Right cardiac atrium (tissue), 5 donors: ENCODE measurements around the gene ARID3B. TPM values are rescaled to one million over a fixed set of nuclear protein-coding genes. Genes with fewer than 3 reads are reported as not detected.

Experiments
- ATAC-seq, 2 donors: fragments of 200-7000 bp; cut with Tn5 transposase; one replicate each; pipeline versions ENCODE4 v1.8.0 to v1.9.1; 2020; ENCODE audit warnings: moderate library complexity in 2 of 2, mild to moderate bottlenecking in 1 of 2
- DNase-seq, 3 donors: peaks; one replicate each; pipeline ENCODE4 v3.0.0-alpha.2; 2020
- H3K27ac ChIP-seq: one replicate; pipeline ENCODE4 v1.5.1; 2013; ENCODE audit warnings: mild to moderate bottlenecking, low read length, control low read depth, moderate library complexity
- H3K27me3 ChIP-seq: one replicate; pipeline ENCODE4 v1.6.1; 2013; ENCODE audit not compliant: control insufficient read depth, insufficient read depth
- H3K4me1 ChIP-seq: one replicate; pipeline ENCODE4 v1.6.1; 2013; ENCODE audit warnings: low read length; ENCODE audit not compliant: control insufficient read depth, insufficient read depth
- H3K4me3 ChIP-seq: one replicate; pipeline ENCODE4 v1.5.1; 2013; ENCODE audit warnings: low read length, control low read depth
- H3K9me3 ChIP-seq: one replicate; pipeline ENCODE4 v1.6.1; 2013; ENCODE audit warnings: low read length; ENCODE audit not compliant: control insufficient read depth
- WGBS: extraction: QIAGEN DNeasy Blood & Tissue Kit; methylation state at CpG from one replicate; pipeline ENCODE4 v1.1.7; 2013; 5-methylcytosine and 5-hydroxymethylcytosine counted together
- intact Hi-C, 4 donors: fragments of 100-400 bp; cut with DNase I; formaldehyde crosslinking; loops; one replicate each; pipeline versions ENCODE4 v1.11.0 to v1.14.0; 2022 to 2023
- polyA plus RNA-seq: library from polyadenylated mRNA; stranded (reverse); fragments of 200-250 nt; gene quantifications from one replicate; pipeline ENCODE4 v1.2.3, GENCODE V29; 2013
- total RNA-seq, 4 donors: library from RNA; stranded (reverse); fragmentation: NEBNext Ultra II Directional; extraction: Animal tissue kit (Norgen Biotek cat#: 25700); gene quantifications; one replicate each; pipeline ENCODE4 v1.2.1, GENCODE V29; 2021
- donor health status: healthy with polysubstance abuse.
- donor health status: DM: no; HTN: yes; CAD: no.
- donor health status: DM: no; HTN: no; CAD: no.
- donor health status: DM: no; HTN: yes; CAD: no; lungs with severe emphysema.
- donor health status: DM: yes; HTN: yes; CAD: no.

Gene ARID3B
- total and polyA plus RNA-seq, 5 donors: 2.1 to 3.8 (median 2.3) TPM

- Histone ChIP-seq H3K4me3 (no peak overlapping the region), H3K4me1 (peaks cover 10% of the 10 kb centered on the region), H3K9me3 (no peaks in the 10 kb centered on the region), H3K27ac (no peak overlapping the region), H3K27me3 (no peaks in the 10 kb centered on the region)
- WGBS: 63% methylated on average over 6 of the region's 6 CpGs
- DNase-seq: peak in 1 of 3 donors; percentile 39
- ATAC-seq: no peak
- intact Hi-C loops: loop anchor here in 3 of 4 donors (5.0 to 10.0 kb wide), 3 partner anchors 69 to 149 kb away; partner anchors contain the start of genes ARID3B (in 2 of the 3) and UBL7 (in 1 of the 3)
Measured at GRCh38 chr15:74613089-74613952, 72.3 kb downstream of the ARID3B start.

GRCh38 chr15:74613953-74614743 is 73.1 kb downstream of the ARID3B start:
- 32% methylated on average over 38 of the region's 38 CpGs for WGBS
- ATAC-seq (no peak), DNase-seq (peak in 1 of 3 donors; percentile 51)
- H3K27me3 ChIP-seq: no peaks in the 10 kb centered on the region
- peaks cover 10% of the 10 kb centered on the region for H3K4me1 ChIP-seq
- peak overlapping the region; percentile 89 for H3K4me3 ChIP-seq
- no peaks in the 10 kb centered on the region for H3K9me3 ChIP-seq
- intact Hi-C loops: loop anchor here in 3 of 4 donors (5.0 to 10.0 kb wide), 3 partner anchors 69 to 149 kb away; partner anchors contain the start of genes ARID3B (in 2 of the 3) and UBL7 (in 1 of the 3)
- no peak overlapping the region for H3K27ac ChIP-seq

- under 1% methylated on average over 76 of the region's 76 CpGs for WGBS
- peak; percentile 84 to 85 for ATAC-seq
- H3K27me3 ChIP-seq: no peaks in the 10 kb centered on the region
- no peaks in the 10 kb centered on the region for H3K9me3 ChIP-seq
- H3K4me3 ChIP-seq: peak overlapping the region; percentile 89
- DNase-seq: peak; percentile 90 to 97 (median 96)
- peaks cover 10% of the 10 kb centered on the region for H3K4me1 ChIP-seq
- intact Hi-C loops: loop anchor here in 3 of 4 donors (5.0 to 10.0 kb wide), 4 partner anchors 68 to 150 kb away; partner anchors contain the start of genes ARID3B (in 2 of the 3) and UBL7 (in 1 of the 3)
- H3K27ac ChIP-seq: peak overlapping the region; percentile 93
Measured at GRCh38 chr15:74614744-74615507, 73.9 kb downstream of the ARID3B start.

GRCh38 chr15:74615508-74616365 is 74.7 kb downstream of the ARID3B start, which contains the start of gene CLK3:
TSS of gene CLK3 (plus strand) at chr15:74615836. CDS start at chr15:74619197, 3,361 bp downstream.
- Histone ChIP-seq H3K4me1 (peaks cover 4% of the 10 kb centered on the region), H3K4me3 (peak within 1 kb of the TSS; percentile 89), H3K9me3 (no peaks in the 10 kb centered on the region), H3K27ac (peak within 1 kb of the TSS; percentile 93), H3K27me3 (no peaks in the 10 kb centered on the region)
- intact Hi-C loops: loop anchor here in 2 of 4 donors (5.0 to 10.0 kb wide), 3 partner anchors 68 to 151 kb away; partner anchors contain the start of genes ARID3B (in 1 of the 2) and UBL7 (in 1 of the 2)
- under 1% methylated on average over 91 of the region's 91 CpGs for WGBS
- ATAC-seq (peak; percentile 89 to 90), DNase-seq (peak; percentile 97 to 99 (median 99))

GRCh38 chr15:74616366-74616939 is 75.4 kb downstream of the ARID3B start:
- peak; percentile 5 to 15 for ATAC-seq
- peak overlapping the region; percentile 93 for H3K27ac ChIP-seq
- H3K9me3 ChIP-seq: no peaks in the 10 kb centered on the region
- no peaks in the 10 kb centered on the region for H3K27me3 ChIP-seq
- peak; percentile 83 to 92 (median 90) for DNase-seq
- peaks cover 4% of the 10 kb centered on the region for H3K4me1 ChIP-seq
- WGBS: under 1% methylated on average over 18 of the region's 18 CpGs
- intact Hi-C loops: loop anchor here in 2 of 4 donors (5.0 to 10.0 kb wide), 3 partner anchors 69 to 152 kb away; partner anchors contain the start of genes ARID3B (in 1 of the 2) and UBL7 (in 1 of the 2)
- H3K4me3 ChIP-seq: peak overlapping the region; percentile 89

- ATAC-seq: no peak
- intact Hi-C loops: loop anchor here in 2 of 4 donors (5.0 to 10.0 kb wide), 3 partner anchors 70 to 152 kb away; partner anchors contain the start of genes ARID3B (in 1 of the 2) and UBL7 (in 1 of the 2)
- Histone ChIP-seq H3K4me1 (peaks cover 4% of the 10 kb centered on the region), H3K9me3 (no peaks in the 10 kb centered on the region), H3K27me3 (no peaks in the 10 kb centered on the region), H3K27ac (peak overlapping the region; percentile 55), H3K4me3 (peak overlapping the region; percentile 89)
- DNase-seq: no peak
Measured at GRCh38 chr15:74616996-74617395, 76.0 kb downstream of the ARID3B start.

- Histone ChIP-seq H3K27ac (no peak overlapping the region), H3K27me3 (no peaks in the 10 kb centered on the region), H3K9me3 (no peaks in the 10 kb centered on the region), H3K4me3 (no peak overlapping the region), H3K4me1 (peaks cover 4% of the 10 kb centered on the region)
- DNase-seq (peak in 2 of 3 donors; percentile 9 to 34), ATAC-seq (no peak)
- intact Hi-C loops: loop anchor here in 2 of 4 donors (5.0 to 10.0 kb wide), 3 partner anchors 72 to 154 kb away; partner anchors contain the start of genes ARID3B (in 1 of the 2) and UBL7 (in 1 of the 2)
- WGBS: 77% methylated on average over 15 of the region's 15 CpGs
Measured at GRCh38 chr15:74618841-74619596, 78.0 kb downstream of the ARID3B start.

- DNase-seq: peak; percentile 12 to 57 (median 54)
- intact Hi-C loops: loop anchor here in 2 of 4 donors (5.0 to 10.0 kb wide), 4 partner anchors 73 to 245 kb away; partner anchors contain the start of genes ARID3B (in 1 of the 2) and UBL7 (in 1 of the 2)
- 90% methylated on average over 27 of the region's 27 CpGs for WGBS
- no peak overlapping the region for H3K27ac ChIP-seq
- H3K9me3 ChIP-seq: no peaks in the 10 kb centered on the region
- no peak for ATAC-seq
- H3K4me1 ChIP-seq: peaks cover 4% of the 10 kb centered on the region
- H3K4me3 ChIP-seq: no peak overlapping the region
- H3K27me3 ChIP-seq: no peaks in the 10 kb centered on the region
Measured at GRCh38 chr15:74619916-74620635, 79.1 kb downstream of the ARID3B start.
